ENCODE data around the gene SLF2.

SLF2 gene

DNA sequence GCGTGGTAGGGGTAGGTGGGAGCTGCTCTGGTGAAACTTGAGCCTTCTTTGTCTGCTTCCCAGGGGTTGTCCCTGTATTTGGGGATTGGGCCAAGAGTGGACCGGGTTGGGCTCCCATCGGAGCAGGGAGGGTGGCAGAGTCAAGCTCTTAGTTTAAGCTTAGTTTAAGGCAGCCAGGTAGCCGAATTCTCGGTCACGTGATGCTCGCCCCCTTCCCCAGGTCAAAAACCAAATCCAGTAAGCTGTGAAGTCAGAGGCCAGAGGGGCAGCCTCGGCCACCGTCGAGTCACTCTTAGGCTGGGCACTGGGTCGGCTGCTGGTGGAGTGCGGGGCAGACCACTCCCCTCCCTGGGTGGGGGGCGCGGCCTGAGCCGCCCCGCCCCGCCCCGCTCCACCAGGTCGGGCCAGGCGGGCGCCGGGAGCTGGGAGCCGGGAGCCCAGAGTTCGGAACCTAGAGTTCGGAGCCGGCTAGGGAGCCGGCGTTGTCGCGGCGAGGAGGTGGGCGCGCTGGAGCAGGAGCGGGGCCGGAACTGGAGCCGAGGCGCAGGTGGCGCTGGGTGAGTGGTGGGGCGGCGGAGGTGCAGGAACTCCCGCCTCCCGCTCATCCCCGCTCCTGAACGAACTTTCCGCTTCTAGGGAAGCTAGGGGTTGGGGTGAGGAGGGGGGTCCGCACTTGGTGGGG is 84.1 kb downstream of the SLF2 start:
- peaks cover 25% of the 10 kb centered on the region for H3K36me3 ChIP-seq (ENCODE audit: insufficient read depth, low read length)
- H3K9me3 ChIP-seq (ENCODE audit: insufficient read depth, low read depth, low read length): no peaks in the 10 kb centered on the region
- 4% methylated on average over 45 of the region's 46 CpGs for WGBS
- peaks cover 21% of the 10 kb centered on the region for H3K4me1 ChIP-seq (ENCODE audit: insufficient read depth, low read length)
- H3K27ac ChIP-seq (ENCODE audit: low read depth, low read length): peak overlapping the region; percentile 90
- H3K9ac ChIP-seq (ENCODE audit: low read depth, low read length): peak overlapping the region; percentile 96
- H3K4me3 ChIP-seq (ENCODE audit: low read length): peak overlapping the region; percentile 86
- no peaks in the 10 kb centered on the region for H3K27me3 ChIP-seq (ENCODE audit: insufficient read depth, low read length)

DNA sequence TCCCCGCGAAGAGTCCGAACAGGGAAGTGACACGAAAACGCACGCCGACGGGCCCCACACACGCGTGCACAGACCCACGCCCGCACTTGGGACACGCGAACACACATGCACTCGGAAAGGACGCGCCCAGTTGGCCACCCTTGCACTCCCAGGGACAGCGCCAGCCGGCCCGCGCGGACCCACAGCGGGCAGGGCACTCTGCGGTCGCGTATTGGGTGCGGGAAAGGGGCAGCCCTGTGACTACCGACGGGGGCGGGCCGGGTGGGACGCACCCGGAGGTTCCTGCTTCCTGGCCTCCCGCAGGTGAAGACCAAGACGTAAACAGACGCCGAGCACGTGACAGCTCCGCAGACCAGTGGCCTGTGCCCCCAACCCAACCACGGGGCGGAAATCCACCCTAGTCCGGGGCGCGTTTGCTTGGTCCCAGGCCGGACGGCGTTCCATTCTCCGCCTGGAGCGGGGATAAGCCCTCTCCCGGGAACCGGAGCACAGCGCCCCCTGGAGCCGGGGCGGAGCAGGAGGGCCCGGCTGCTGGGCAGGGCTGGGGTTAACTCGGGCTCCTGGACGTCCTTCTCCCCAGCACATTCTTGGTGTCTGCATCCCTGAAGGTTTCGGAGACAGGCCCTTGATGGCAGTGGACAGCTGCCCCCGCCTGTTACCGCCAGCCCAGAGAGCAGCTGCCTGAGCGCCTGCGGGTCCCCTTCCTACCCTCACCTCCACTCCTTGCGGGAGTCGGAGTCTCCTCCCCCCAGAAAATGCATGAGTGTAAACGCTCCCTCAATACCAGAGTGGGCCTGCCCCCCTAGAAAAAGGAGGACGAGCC is 84.8 kb downstream of the SLF2 start:
- no peaks in the 10 kb centered on the region for H3K27me3 ChIP-seq (ENCODE audit: insufficient read depth, low read length)

GRCh38 chr10:100998183-100998990 is 85.6 kb downstream of the SLF2 start:
- Histone ChIP-seq H3K4me3 (ENCODE audit: low read length) (peak overlapping the region; percentile 86), H3K27me3 (ENCODE audit: insufficient read depth, low read length) (no peaks in the 10 kb centered on the region), H3K36me3 (ENCODE audit: insufficient read depth, low read length) (peaks cover 26% of the 10 kb centered on the region), H3K27ac (ENCODE audit: low read depth, low read length) (peak overlapping the region; percentile 90), H3K9me3 (ENCODE audit: insufficient read depth, low read depth, low read length) (no peaks in the 10 kb centered on the region), H3K9ac (ENCODE audit: low read depth, low read length) (peak overlapping the region; percentile 96), H3K4me1 (ENCODE audit: insufficient read depth, low read length) (peaks cover 21% of the 10 kb centered on the region)
- WGBS: 9% methylated on average over 23 of the region's 25 CpGs

More for the DNA sequence above, 84.8 kb downstream of the SLF2 start:
- under 1% methylated on average over 66 of the region's 66 CpGs for WGBS
- Histone ChIP-seq H3K36me3 (ENCODE audit: insufficient read depth, low read length) (peaks cover 26% of the 10 kb centered on the region), H3K9me3 (ENCODE audit: insufficient read depth, low read depth, low read length) (no peaks in the 10 kb centered on the region), H3K27ac (ENCODE audit: low read depth, low read length) (peak overlapping the region; percentile 90), H3K9ac (ENCODE audit: low read depth, low read length) (peak overlapping the region; percentile 96), H3K4me1 (ENCODE audit: insufficient read depth, low read length) (peaks cover 21% of the 10 kb centered on the region), H3K4me3 (ENCODE audit: low read length) (peak overlapping the region; percentile 86)

DNA sequence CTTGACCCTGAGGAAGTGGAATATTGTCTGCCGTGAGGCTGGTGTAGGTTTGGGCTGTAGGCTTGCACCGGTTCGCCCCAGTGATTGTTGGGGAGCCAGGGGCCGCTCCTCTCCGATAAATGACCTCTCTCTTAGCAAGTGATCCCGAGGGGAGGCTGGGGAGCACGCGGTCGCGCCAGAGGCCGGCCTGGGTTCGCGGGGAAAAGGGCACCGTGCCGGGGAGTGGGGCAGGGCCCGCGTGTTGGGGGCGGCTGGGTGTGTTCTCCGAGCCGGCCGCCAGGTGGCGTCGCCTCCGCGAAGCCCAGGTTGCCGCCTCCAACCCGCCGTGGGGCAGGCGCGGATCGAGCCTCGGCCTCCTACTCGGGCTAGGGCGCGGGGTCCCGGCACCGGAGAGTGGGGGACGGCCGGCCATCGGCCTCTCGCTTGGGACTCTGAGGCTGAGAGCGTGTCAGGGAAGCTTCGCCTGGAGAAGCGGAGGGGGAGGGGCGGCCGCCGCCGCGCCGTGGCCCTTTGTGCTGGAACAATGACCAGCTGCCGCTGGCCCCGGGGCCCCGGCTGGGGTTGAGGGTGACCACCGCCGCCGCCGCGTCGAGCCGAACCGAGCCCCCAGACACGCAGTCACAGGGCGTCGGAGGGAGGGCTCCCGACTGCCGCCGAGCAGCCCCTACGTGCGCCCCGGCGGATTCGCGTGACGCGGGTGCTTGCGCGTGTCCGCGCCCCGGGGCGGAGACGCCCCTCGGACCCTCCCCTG is 86.4 kb downstream of the SLF2 start:
- peak overlapping the region; percentile 90 for H3K27ac ChIP-seq (ENCODE audit: low read depth, low read length)
- peak overlapping the region; percentile 96 for H3K9ac ChIP-seq (ENCODE audit: low read depth, low read length)
- H3K4me1 ChIP-seq (ENCODE audit: insufficient read depth, low read length): peaks cover 21% of the 10 kb centered on the region
- no peaks in the 10 kb centered on the region for H3K9me3 ChIP-seq (ENCODE audit: insufficient read depth, low read depth, low read length)
- peak overlapping the region; percentile 86 for H3K4me3 ChIP-seq (ENCODE audit: low read length)
- 2% methylated on average over 83 of the region's 83 CpGs for WGBS
- no peaks in the 10 kb centered on the region for H3K27me3 ChIP-seq (ENCODE audit: insufficient read depth, low read length)
- peaks cover 26% of the 10 kb centered on the region for H3K36me3 ChIP-seq (ENCODE audit: insufficient read depth, low read length)

GRCh38 chr10:100999742-101000126 is 87.0 kb downstream of the SLF2 start, which contains the start of gene LZTS2:
LZTS2 (plus strand) TSS chr10:100999808; CDS start chr10:101002539, 2,731 bp downstream.
- Histone ChIP-seq H3K9me3 (ENCODE audit: insufficient read depth, low read depth, low read length) (no peaks in the 10 kb centered on the region), H3K4me1 (ENCODE audit: insufficient read depth, low read length) (peaks cover 21% of the 10 kb centered on the region), H3K4me3 (ENCODE audit: low read length) (peak within 1 kb of the TSS; percentile 86), H3K27ac (ENCODE audit: low read depth, low read length) (peak within 1 kb of the TSS; percentile 90), H3K9ac (ENCODE audit: low read depth, low read length) (peak within 1 kb of the TSS; percentile 96), H3K36me3 (ENCODE audit: insufficient read depth, low read length) (peaks cover 26% of the 10 kb centered on the region), H3K27me3 (ENCODE audit: insufficient read depth, low read length) (no peaks in the 10 kb centered on the region)
- under 1% methylated on average over 41 of the region's 44 CpGs for WGBS

GRCh38 chr10:101000127-101000914 is 87.6 kb downstream of the SLF2 start:
- Histone ChIP-seq H3K27ac (ENCODE audit: low read depth, low read length) (peak overlapping the region; percentile 57), H3K9ac (ENCODE audit: low read depth, low read length) (peak overlapping the region; percentile 96), H3K4me3 (ENCODE audit: low read length) (peak overlapping the region; percentile 86), H3K9me3 (ENCODE audit: insufficient read depth, low read depth, low read length) (no peaks in the 10 kb centered on the region), H3K27me3 (ENCODE audit: insufficient read depth, low read length) (no peaks in the 10 kb centered on the region), H3K4me1 (ENCODE audit: insufficient read depth, low read length) (peaks cover 21% of the 10 kb centered on the region), H3K36me3 (ENCODE audit: insufficient read depth, low read length) (peaks cover 27% of the 10 kb centered on the region)
- 10% methylated on average over 13 of the region's 19 CpGs for WGBS

DNA sequence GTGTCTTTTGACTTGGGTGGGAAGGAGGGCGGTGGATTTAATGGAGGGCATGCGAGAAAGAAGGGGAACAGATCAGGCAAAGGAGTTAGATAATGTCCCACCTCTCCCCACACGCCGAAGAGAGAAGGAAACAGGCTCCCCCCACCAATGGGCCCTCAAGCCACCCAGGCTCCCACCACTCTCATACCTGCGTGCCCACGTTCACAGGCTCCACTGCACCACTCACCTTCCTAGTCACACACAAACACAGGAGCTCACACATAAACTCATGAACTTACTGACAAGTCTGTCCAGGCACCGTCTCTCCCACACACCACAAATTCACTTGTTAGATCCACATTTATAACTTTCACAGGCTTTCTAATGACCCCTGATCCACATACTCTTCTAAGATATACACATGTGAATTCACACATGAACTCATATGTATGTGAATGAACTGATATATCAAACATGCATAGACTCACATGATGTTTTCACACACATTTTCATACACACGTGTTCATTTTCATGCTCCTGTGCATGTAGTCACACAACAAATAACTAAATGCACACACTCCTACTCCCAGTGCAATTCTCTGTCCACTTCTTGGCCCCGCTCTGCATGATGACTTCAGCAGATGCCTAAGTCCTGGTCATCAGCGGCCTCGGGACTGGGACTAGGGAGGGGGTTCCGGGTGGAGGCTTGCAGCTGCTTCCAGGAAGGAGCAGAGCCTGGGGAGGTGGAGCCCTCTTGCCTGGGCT is 88.3 kb downstream of the SLF2 start:
- Histone ChIP-seq H3K4me1 (ENCODE audit: insufficient read depth, low read length) (peaks cover 19% of the 10 kb centered on the region), H3K27me3 (ENCODE audit: insufficient read depth, low read length) (no peaks in the 10 kb centered on the region), H3K9ac (ENCODE audit: low read depth, low read length) (peak overlapping the region; percentile 96; the same call in 1 of the 2 replicates), H3K4me3 (ENCODE audit: low read length) (peak overlapping the region; percentile 86), H3K36me3 (ENCODE audit: insufficient read depth, low read length) (peaks cover 35% of the 10 kb centered on the region), H3K9me3 (ENCODE audit: insufficient read depth, low read depth, low read length) (no peaks in the 10 kb centered on the region), H3K27ac (ENCODE audit: low read depth, low read length) (peak overlapping the region; percentile 57; the same call in 1 of the 2 replicates)
- 75% methylated on average over 12 of the region's 12 CpGs for WGBS

GRCh38 chr10:101001659-101002035 is 88.9 kb downstream of the SLF2 start:
- no peaks in the 10 kb centered on the region for H3K9me3 ChIP-seq (ENCODE audit: insufficient read depth, low read depth, low read length)
- peaks cover 41% of the 10 kb centered on the region for H3K36me3 ChIP-seq (ENCODE audit: insufficient read depth, low read length)
- H3K9ac ChIP-seq (ENCODE audit: low read depth, low read length): peak overlapping the region; percentile 11; the same call in 1 of the 2 replicates
- 90% methylated on average over 5 of the region's 5 CpGs for WGBS
- H3K27ac ChIP-seq (ENCODE audit: low read depth, low read length): no peak overlapping the region
- H3K4me1 ChIP-seq (ENCODE audit: insufficient read depth, low read length): peaks cover 13% of the 10 kb centered on the region
- H3K4me3 ChIP-seq (ENCODE audit: low read length): peak overlapping the region; percentile 86; the same call in 1 of the 2 replicates
- H3K27me3 ChIP-seq (ENCODE audit: insufficient read depth, low read length): no peaks in the 10 kb centered on the region

DNA sequence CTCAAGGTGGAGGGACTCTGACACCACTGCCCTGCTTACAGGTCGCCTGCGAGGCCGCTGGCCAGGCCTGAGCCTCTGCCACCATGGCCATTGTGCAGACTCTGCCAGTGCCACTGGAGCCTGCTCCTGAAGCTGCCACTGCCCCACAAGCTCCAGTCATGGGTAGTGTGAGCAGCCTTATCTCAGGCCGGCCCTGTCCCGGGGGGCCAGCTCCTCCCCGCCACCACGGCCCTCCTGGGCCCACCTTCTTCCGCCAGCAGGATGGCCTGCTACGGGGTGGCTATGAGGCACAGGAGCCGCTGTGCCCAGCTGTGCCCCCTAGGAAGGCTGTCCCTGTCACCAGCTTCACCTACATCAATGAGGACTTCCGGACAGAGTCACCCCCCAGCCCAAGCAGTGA is 89.7 kb downstream of the SLF2 start:
- Histone ChIP-seq H3K4me1 (ENCODE audit: insufficient read depth, low read length) (peaks cover 12% of the 10 kb centered on the region; the same call in 1 of the 2 replicates), H3K36me3 (ENCODE audit: insufficient read depth, low read length) (peaks cover 49% of the 10 kb centered on the region), H3K4me3 (ENCODE audit: low read length) (no peak overlapping the region), H3K27ac (ENCODE audit: low read depth, low read length) (no peak overlapping the region), H3K9ac (ENCODE audit: low read depth, low read length) (no peak overlapping the region), H3K9me3 (ENCODE audit: insufficient read depth, low read depth, low read length) (no peaks in the 10 kb centered on the region), H3K27me3 (ENCODE audit: insufficient read depth, low read length) (no peaks in the 10 kb centered on the region)
- 90% methylated on average over 11 of the region's 11 CpGs for WGBS
